HG03442 (cell line): Measurements from ENCODE around the gene TGM3.

Source experiments
- ATAC-seq: cut with Tn5 transposase; IDR thresholded peaks from one replicate; pipeline ENCODE4 v1.9.1; 2021; ENCODE audit warnings: mild to moderate bottlenecking, moderate library complexity; ENCODE audit not compliant: unreplicated experiment

TGM3 gene

GRCh38 chr20:2335096-2335870 is 39.5 kb downstream of the TGM3 start:
- ATAC-seq = no peak

GRCh38 chr20:2336471-2336870 is 40.7 kb downstream of the TGM3 start:
- ATAC-seq = no peak

GRCh38 chr20:2337142-2337541 is 41.3 kb downstream of the TGM3 start:
- no peak for ATAC-seq

DNA sequence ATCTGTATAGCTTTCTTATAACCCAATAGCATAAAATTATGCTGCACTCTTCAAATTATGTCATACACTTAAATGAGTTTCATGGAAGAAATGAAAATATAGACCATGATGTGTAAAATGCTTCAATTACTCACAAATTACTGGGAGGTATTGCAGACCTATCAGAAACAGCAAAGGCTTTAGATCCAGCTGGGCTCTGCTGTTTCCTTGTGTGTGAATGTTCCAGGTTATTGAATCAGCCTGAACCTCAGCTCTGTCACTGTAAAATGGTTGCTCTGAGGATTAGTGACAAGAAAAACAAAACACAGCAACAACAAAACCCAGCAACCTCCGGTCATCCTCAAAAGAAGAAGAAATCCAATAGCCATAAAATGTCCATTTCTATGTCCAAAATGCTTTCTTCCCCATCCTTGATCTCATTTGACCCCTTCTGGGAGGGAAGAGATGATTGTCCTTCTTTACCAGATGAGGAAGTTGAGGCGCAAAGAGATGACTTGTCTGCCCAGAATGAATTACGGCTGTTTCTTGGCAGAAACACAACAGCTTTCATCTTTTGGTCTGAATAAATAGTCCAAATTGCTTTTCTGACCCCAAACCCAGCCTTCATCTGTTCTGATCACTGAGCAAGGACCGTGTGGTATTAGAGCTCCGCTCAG is 42.7 kb downstream of the TGM3 start:
- ATAC-seq = no peak

GRCh38 chr20:2340136-2340535 is 44.3 kb downstream of the TGM3 start:
- no peak for ATAC-seq

GRCh38 chr20:2340823-2341222 is 45.0 kb downstream of the TGM3 start:
- no peak for ATAC-seq

DNA sequence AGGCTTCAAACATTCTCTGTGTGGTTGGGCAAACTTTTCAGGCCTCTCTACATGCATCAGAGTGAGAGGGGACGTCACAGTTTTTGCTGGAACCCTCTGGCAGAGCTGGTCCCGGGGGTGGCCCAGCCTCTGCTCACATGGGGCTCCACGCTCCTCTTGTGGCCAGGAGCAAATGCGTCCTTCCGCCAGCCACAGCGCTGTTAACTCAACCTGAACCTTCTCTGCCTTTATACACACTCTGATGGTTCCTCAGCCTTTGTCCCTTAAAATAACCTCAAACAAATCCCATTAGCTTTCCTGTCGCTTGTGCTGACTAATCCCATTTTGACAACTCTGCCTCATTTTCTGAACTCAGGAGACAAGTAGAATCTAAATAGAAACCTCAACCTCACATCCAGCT is 45.5 kb downstream of the TGM3 start:
- ATAC-seq = no peak

- no peak for ATAC-seq
These were observed 46.4 kb downstream of the TGM3 start for GRCh38 chr20:2342243-2342642.

GRCh38 chr20:2346188-2346587 is 50.4 kb downstream of the TGM3 start:
- ATAC-seq = no peak

GRCh38 chr20:2348336-2348735 is 52.5 kb downstream of the TGM3 start:
- no peak for ATAC-seq

DNA sequence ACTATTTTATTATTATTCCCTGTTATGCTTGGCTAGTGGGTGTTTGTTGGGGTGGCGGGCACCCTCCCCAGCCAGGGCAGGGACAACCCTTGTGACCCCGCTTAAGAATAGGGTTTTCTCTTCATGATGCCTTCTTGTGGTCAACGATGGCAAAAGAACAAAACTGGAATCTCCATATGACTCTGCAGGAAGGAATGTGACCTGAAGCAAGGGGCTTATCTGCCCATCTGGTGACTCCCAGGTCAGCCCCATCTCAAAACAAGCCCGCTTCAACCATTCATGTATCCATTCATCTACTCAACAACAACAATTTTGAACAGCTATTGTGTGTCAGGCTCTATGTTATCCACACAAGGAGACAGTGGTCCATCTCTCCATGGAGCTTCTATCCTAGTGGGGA is 54.0 kb downstream of the TGM3 start:
- ATAC-seq = no peak

DNA sequence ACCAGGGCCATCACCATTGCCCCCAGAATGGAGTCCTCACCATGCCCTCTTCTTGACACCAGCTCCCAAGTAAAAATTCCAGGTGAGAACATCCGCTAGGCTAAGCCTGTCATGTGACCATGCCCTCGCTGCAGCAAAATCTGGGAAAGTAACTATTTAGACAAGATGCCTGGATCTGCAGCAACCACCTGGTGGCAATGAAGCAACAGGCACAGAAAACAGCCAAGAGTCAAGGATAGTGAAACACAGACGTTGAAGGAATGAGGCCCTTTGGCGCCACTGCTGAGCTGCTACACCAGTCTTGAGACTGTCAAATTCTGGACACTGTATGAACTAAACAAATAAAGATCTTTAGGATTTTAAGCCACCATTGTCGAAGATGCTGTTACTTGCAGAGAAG is 54.8 kb downstream of the TGM3 start:
- no peak for ATAC-seq

- ATAC-seq = no peak
These were observed 57.4 kb downstream of the TGM3 start for GRCh38 chr20:2353231-2353630.

DNA sequence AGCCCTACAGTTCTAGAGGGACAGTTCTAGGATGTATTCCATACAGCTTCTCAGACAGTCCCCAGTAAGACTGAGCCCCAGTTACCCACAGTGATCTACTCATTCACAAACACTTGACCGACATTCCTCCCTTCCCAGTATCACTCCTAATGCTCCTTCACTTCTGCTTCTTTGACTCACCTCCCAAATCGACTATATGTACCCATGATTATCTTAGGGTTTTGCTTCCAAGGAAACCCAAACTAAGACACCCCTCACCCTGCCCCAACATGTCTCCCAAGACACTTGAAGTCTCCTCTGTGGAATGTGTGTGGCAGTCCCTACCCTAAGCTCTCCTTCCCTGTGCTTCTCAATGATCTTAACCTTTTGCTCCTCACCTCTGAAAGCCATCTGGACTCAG is 61.3 kb downstream of the TGM3 start:
- ATAC-seq = no peak

DNA sequence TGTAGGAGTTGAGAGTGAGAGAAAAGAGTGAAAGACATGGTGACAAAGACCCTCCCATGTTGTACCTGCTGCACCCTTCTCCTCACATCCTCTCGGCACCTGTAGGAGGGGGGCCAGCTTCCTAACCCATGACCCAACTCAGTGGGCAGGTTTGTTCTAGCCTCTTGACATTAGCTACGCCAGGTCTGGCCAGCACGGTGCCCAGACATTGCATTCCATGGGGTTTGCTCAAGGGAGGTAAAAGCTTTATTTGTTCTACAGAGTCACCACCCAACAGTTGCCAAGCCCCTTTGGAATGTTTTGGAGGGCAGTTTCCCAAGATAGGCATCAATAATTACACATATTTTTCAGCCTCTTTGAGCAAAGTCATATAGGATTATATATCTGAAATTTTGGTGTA is 62.2 kb downstream of the TGM3 start:
- ATAC-seq = no peak

DNA sequence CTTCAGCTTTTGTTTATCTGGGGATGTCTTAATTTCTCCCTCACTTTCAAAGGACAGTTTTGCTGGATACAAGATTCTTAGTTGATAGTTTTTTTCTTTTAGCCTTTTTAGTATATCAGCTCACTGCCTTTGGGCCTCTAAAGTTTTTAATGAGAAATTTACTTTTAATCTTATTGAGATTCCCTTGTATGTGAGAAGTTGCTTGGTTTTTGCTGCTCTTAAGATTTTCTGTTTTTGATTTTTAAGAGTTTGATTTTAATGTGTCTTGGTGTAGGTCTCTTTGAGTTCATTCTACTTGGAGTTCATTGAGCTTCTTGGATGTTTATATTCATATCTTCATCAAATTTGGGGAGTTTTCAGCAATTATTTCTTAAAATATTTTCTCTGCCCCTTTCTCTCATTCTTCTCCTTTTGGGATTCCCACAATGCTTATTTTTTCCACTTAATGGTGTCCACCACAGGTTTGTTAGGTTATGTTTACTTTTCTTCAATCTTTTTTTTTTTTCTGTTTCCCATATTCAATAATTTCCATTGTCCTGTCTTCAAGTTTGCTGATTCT is 65.3 kb downstream of the TGM3 start:
- no peak for ATAC-seq

DNA sequence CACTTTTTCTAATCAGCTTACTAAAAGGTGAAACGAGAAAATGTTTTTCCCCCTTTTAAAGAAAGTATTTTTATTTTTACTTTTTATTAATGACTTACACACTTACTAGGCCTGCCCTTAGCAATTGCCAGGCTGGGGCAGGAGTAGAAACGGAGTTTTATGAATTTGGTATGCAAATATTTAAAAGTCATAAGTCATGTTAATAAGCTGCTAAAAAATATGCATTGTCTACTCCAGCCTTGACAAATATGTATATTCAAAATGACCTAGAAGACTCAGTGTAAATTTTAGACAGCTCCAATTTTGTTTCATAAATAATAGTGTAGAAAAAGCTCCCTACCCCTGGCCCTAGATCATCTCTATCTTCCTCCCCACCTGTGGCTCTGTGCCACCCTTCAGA is 67.4 kb downstream of the TGM3 start:
- ATAC-seq = no peak

GRCh38 chr20:2363587-2363986 is 67.8 kb downstream of the TGM3 start:
- ATAC-seq = no peak

- no peak for ATAC-seq
These were observed 68.2 kb downstream of the TGM3 start for GRCh38 chr20:2364044-2364443.

DNA sequence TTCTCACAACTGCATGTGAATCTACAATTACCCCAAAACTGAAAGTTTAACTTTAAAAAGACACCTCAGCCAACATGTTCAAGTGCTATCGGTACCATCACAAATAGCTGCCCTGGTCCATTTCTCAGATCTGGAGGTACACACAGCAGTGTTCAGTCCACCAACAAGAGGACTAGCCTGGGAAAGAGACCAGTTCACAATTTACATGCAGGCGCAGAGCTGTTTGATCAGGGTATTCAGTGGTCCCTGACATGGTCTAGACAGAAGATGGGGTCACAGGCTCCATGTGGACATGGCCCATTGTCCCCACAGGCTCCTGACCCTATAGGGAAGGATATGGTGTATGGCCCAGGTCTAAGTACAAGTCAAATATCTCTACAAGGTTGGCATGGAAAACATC is 69.3 kb downstream of the TGM3 start:
- ATAC-seq = no peak

DNA sequence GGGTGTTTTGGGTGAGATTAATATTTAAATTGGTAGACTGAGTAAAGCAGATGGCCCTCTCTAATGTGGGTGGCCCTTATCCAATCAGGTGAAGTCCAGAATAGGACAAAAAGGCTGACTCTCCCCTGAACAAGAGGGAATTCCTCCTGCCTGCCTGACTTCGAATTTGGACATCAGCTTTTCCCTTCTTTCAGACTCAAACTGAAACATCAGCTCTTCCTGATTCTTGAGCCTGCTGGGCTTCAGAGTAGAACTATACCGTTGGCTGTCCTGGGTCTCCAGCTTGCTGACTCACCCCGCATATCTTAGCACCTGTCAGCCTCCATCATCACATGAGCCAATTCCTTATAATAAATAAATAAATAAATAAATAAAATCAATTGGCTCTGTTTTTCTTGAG is 69.9 kb downstream of the TGM3 start:
- no peak for ATAC-seq

DNA sequence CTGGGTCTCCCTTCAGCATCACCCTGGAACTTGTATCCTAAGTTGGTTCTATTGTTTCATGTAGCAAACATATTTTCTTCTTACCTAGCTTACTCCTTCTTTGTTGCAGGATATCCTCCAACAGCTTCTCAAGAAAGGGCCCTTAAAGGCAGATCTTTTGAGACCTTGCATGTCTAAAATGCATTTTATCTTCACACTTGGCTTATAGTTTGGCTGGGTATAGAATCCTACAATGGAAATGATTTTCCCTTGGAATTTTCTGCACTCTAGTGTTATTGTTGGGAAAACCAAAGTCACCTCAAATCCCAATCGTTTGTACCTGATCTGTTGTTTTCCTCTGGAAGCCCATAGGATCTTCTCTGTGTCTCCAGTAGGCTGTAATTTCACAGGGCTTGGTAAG is 72.8 kb downstream of the TGM3 start:
- ATAC-seq = no peak
